T-helper 2 cell treated with Interferon-gamma antibody and Interleukin-4, amounts not matched to agents 100 ng/mL and 5 ng/mL, for 36 hours (primary cell): ENCODE data around the gene C11orf52. TPM values are rescaled to one million over a fixed set of nuclear protein-coding genes. Genes with fewer than 3 reads are reported as not detected.

ENCODE experiments used
- intact Hi-C: fragments of 100-400 bp; cut with micrococcal nuclease; formaldehyde crosslinking; loops from one replicate; pipeline ENCODE4 v1.15.1; 2023
- total RNA-seq: library from RNA; stranded (reverse); gene quantifications from 2 replicates; pipeline ENCODE4 v1.2.3, GENCODE V29; 2022

The C11orf52 gene
- total RNA-seq, 1 donor from 2014 or later: not detected

DNA sequence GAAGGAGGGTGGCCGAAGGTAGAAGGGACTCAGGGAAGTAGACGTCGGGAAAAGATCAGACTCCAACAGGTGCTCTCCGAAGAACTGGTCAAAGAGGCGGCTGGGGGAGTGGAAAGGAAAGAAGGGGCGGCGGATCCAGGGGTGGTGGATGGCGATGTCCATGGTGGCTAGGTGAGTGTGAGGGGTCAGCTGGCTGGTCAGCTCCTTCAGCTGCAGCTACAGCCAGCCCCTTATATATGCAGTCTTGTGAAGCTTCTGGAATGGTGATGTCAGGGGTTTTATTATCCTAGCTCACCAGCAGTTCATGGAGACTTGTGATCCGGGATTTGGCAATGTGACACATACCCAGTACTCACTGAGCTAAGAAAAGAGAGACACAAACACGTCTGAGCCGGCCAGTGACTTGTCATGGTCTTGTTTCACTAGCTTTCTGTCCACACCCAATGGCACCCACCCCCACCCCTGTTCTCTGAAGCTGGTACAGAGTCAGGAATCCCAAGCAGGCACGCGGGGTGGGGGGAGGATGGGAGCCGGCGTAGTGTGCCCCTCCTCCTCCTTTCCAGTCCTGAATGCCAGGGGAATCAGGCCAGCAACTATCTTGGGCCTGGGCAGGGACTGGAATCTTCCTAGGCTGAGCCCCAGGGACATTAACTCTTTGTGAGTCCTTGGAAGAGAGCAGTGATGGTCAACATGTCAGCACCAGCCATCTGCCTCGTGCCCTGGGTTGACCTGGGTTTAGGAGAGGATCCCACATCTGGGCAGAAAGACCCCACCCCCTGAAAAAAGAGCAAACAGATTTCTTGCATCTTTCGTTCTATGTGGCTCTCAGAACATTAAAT lies 6.9 kb upstream of the C11orf52 start, which contains the start of gene CRYAB:
Gene CRYAB, minus strand, starts transcription at position 208 of the 839 bp plus-strand sequence. Its CDS starts 46 bp downstream, at position 162.
- intact Hi-C loops: no loop called here

- intact Hi-C loops: no loop called here
Measured at GRCh38 chr11:111912535-111912934, 6.2 kb upstream of the C11orf52 start, which contains the start of gene HSPB2. Gene HSPB2 (plus strand): TSS chr11:111912734. CDS start chr11:111912830, 96 bp downstream.

DNA sequence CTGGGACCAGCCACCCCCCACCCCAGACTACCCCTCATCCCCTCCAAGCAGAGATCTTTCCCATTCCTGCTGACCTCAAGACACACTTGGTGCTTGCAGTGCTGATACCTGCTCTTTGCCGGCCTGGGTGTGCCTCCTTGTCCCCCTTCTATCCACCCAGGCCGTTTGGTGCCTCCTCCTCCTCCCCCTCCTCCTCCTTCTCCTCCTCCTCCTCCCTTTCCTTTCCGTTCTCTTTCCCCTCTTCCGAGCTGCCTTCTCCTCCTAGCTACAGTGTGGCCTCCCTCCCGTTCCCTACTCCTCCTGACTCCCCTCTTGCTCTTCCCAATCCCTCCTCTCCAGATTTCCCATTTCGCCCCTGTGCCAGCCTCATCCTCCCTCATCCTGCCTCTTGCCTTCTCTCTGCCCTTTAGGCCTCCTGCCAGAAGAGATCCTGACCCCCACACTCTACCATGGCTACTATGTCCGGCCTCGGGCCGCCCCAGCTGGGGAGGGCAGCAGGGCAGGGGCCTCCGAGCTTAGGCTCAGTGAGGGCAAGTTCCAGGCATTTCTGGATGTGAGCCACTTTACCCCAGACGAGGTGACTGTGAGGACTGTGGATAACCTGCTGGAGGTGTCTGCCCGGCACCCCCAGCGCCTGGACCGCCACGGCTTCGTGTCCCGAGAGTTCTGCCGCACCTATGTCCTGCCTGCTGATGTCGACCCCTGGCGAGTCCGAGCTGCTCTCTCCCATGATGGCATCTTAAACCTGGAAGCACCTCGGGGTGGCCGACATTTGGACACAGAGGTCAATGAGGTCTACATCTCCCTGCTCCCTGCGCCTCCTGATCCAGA lies 5.5 kb upstream of the C11orf52 start:
- intact Hi-C loops: no loop called here

GRCh38 chr11:111913997-111914396 lies 4.7 kb upstream of the C11orf52 start:
- intact Hi-C loops: no loop called here

- intact Hi-C loops: no loop called here
Measured at GRCh38 chr11:111916768-111917167, 1.9 kb upstream of the C11orf52 start.

- intact Hi-C loops: no loop called here
Measured at GRCh38 chr11:111917312-111917711, 1.4 kb upstream of the C11orf52 start.

- intact Hi-C loops: no loop called here
Measured at GRCh38 chr11:111917788-111918187, 925 bp upstream of the C11orf52 start.

- intact Hi-C loops: no loop called here
Measured at GRCh38 chr11:111920908-111921307, 2.2 kb downstream of the C11orf52 start.

- intact Hi-C loops: no loop called here
Measured at GRCh38 chr11:111921541-111922230, 3.0 kb downstream of the C11orf52 start.

DNA sequence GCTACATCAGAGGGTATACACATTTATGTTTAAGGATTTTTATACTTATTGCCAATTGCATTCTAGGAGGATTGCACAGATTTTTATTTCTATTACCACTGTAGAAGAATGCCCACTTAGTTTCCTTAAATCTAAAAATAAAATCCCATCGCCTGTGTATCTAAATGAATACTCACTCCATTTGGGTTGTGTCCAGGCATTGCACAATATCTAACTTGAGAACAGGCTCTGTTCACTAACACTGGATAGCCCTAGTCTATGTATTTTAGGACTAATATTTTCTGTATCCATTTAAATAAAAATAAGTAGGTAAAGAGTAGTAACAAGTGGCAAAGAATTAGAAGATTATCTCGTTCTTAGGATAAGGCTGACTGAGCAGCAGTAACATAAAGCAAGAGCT lies 4.1 kb downstream of the C11orf52 start:
- intact Hi-C loops: no loop called here

GRCh38 chr11:111923351-111923788 lies 4.7 kb downstream of the C11orf52 start:
- intact Hi-C loops: no loop called here

DNA sequence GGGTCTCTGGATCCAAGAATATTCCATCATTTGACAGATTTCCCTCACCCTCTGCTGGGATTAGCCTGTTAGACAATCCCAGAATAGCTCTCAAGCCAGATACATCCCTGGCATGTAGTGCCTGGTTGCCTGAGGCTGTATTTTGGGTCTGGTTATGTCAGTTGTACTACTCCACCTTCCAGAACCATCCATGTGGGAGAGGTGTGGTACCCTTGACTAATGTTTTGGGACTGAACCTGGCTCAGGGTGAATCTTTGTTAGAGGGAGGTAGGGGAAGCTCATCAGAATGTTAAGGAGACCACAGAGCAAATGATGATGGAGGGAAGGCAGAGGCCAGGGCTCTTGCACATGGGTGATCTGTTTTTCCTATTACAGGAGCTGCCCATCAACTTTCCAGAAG lies 5.2 kb downstream of the C11orf52 start:
- intact Hi-C loops: no loop called here

DNA sequence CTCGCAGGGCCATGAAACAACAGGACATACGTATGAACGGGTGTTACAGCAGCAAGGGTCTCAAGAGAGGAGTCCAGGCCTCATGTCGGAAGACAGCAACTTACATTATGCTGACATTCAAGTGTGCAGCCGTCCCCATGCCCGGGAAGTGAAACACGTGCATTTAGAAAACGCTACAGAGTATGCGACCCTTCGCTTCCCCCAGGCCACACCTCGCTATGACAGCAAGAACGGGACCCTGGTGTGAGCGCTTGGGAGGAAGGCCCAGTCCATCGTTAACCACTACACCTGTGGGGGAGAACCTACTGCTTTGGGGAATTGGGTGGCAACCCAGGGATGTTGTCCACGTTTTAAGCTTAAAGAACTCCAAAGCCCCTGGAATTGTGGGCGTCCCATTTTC lies 7.2 kb downstream of the C11orf52 start:
- intact Hi-C loops: loop anchor here (1.0 to 5.0 kb wide), 5 partner anchors 55 to 324 kb away; partner anchors contain the start of genes ALG9, PPP2R1B, PTS and SDHD

DNA sequence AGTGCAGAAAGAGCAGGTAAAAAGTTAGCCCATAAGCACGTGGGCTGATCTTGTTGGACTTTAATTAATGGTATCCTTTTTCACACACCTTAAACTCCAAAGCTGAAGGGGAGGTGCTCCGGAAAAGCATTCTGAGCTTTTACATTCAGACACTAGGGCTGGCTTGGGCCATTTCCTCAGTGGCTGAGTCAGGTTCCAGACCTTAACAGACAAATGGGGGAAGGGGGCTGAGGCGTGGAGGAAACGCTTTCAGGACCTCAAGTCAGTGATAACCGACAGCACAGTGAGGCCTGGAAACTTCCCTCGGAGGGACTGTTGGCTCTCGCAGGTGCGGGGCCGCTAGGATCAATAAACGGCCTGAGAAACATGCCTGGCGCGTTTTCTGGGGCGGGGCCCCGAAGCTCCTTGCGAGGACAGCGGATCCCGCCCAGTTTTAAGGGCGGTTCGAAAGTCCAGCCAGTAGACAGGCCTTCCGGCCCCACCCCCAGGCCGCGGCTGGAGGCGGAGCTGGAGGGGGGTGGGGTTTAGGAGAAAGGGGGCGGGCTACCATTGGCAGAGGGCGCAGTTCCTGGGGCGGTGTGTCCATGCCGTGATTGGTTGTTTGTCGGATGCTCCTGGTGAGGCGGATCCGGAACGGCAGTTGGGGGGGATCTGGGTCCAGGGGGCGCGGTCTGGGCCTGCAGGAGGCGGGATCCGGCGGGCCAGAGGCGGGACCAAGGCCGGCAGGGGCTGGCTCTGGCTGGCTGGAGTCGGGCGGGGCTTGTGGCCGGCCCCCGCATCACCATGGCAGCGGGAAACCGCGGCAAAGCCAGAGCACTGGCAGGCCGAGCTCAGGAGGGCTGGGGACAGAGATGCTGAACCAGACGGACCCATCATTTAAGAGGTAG lies 8.0 kb downstream of the C11orf52 start:
- intact Hi-C loops: loop anchor here (1.0 to 5.0 kb wide), 9 partner anchors 47 to 324 kb away; partner anchors contain the start of genes ALG9, CFAP68, DLAT and FDXACB1

DNA sequence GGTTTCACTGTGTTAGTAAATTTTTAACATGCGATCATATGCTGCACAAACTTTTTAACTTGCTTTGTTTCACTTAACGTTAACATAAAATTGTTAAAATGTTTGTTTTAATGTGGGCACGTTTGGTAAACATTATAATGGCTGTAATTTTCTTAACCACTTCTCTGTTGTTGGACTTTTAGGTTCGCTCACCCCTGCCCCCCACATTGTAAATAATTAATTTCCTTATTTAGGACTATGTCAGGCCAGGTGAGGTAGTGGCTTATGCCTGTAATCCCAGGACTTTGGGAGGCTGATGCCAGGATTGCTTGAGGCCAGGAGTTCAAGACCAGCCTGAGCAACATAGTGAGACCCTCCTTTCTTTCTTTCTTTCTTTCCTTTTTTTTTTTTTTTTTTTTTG lies 11.8 kb downstream of the C11orf52 start:
- intact Hi-C loops: loop anchor here (5.0 kb wide), 1 partner anchor 247 kb away; the partner anchor contains the start of gene BCO2

DNA sequence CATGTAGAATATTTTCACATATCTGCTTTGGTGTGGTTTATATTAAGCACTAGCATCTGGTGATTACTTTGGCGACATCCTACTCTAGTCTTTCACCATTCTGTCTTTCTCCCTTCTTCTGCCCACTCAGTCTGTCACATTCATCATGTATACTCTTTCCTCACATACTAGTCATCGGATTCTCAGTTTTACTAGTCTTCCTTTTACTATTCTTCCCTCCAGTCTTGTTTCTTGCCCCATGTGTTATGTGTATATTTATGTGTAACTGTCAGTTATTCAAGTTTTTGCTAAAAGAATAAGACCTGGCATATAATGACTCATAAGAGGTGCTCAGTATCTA lies 13.9 kb downstream of the C11orf52 start:
- intact Hi-C loops: loop anchor here (5.0 kb wide), 1 partner anchor 245 kb away; the partner anchor contains the start of gene BCO2

DNA sequence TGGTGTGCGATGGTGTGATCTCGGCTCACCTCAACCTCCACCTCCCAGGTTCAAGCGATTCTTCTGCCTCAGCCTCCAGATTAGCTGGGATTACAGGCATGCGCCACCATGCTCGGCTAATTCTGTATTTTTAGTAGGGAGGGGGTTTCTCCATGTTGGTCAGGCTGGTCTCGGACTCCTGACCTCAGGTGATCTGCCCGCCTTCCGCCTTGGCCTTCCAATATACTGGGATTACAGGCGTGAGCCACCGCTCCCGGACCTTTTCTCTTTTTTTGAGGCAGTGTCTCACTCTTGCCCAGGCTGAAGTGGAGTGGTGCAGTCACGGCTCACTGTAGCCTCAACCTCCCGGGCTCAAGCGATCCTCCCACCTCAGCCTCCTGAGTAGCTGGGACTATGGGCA lies 14.5 kb downstream of the C11orf52 start:
- intact Hi-C loops: loop anchor here (5.0 kb wide), 1 partner anchor 244 kb away; the partner anchor contains the start of gene BCO2

GRCh38 chr11:111933872-111934271 lies 15.2 kb downstream of the C11orf52 start:
- intact Hi-C loops: loop anchor here (5.0 kb wide), 1 partner anchor 243 kb away; the partner anchor contains the start of gene BCO2

DNA sequence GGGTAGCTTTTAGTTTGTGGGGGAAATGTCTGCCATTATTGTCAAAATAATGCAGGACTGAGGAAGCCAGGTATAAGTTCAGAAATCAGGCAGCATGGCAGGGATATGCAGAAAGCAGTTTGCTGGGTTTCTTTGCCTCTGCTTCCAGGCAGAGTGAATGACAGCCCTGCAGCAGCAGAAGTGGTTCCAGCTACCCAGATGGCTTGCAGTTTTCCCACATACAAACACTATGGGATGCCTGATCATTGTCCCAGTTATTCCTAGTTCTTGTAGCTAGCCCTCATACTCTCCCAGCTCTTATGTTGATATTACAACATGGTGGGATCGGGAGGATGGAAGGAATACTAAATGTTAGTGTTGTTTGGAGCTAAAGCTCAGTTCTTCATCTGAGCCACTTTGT lies 15.6 kb downstream of the C11orf52 start:
- intact Hi-C loops: loop anchor here (5.0 kb wide), 1 partner anchor 243 kb away; the partner anchor contains the start of gene BCO2
